ENCODE measurements around the gene TSPAN18. TPM values are rescaled to one million over a fixed set of nuclear protein-coding genes. Genes with fewer than 3 reads are reported as not detected.

TSPAN18 gene
- total and polyA plus RNA-seq, 2 of the 8 experiments (the other 6 are each of a cell fraction or from before 2014, with no cell fraction given), result 5.2 to 10.2 TPM

GRCh38 chr11:44868021-44868420, 141.3 kb downstream of the TSPAN18 start:
- H4K8ac ChIP-seq (ENCODE audit: extremely low read depth, insufficient read depth, low read length), result no peak overlapping the region
- TF ChIP-seq GABPA (IDR thresholded peaks at IDR 0.05; ENCODE audit: borderline replicate concordance, insufficient read depth, low read length) (no peak), TBP (IDR thresholded peaks at IDR 0.05; ENCODE audit: low read depth, low read length) (no peak), BACH1 (IDR thresholded peaks at IDR 0.05; ENCODE audit: low read length) (no peak), BRCA1 (IDR thresholded peaks at IDR 0.05; ENCODE audit: low read depth, low read length) (no peak), SP2 (IDR thresholded peaks at IDR 0.05; ENCODE audit: low read length) (no peak), HDAC2 (IDR thresholded peaks at IDR 0.05; ENCODE audit: borderline replicate concordance in 1 of 2, low read depth in 2 of 2, low read length in 2 of 2) (no peak), CTBP2 (IDR thresholded peaks at IDR 0.05; ENCODE audit: borderline replicate concordance, insufficient read depth, insufficient read length, low read length) (no peak), TCF12 (IDR thresholded peaks at IDR 0.05; ENCODE audit: low read depth, low read length) (no peak)
- ChIA-PET POLR2A (ENCODE audit: partially characterized antibody) (no interaction called here), CTCF (ENCODE audit: partially characterized antibody) (interaction anchor here (1.3 to 5.0 kb wide), 13 partner anchors 10 to 251 kb away, joined by 3 to 26 read pairs (median 5); no protein-coding TSS in a partner anchor)
- no peak overlapping the region for H3K4me2 ChIP-seq (ENCODE audit: insufficient read depth in 1 of 2, low read depth in 2 of 2, low read length in 2 of 2)
- H3K4me3 ChIP-seq (ENCODE audit: extremely low read depth in 1 of 4, insufficient read depth in 2 of 4, low read depth in 3 of 4, low read length in 4 of 4), result no peak overlapping the region
- H2BK15ac ChIP-seq (ENCODE audit: low read length), result no peak overlapping the region
- H4K20me1 ChIP-seq (replicated peaks in 1 of 2; ENCODE audit: control insufficient read depth in 1 of 2, insufficient read depth in 2 of 2, low read length in 2 of 2), result no peaks in the 10 kb centered on the region
- no peak overlapping the region for H3K56ac ChIP-seq (replicated peaks; ENCODE audit: insufficient read length, low read depth, low read length)
- no peak overlapping the region for H3K27ac ChIP-seq (ENCODE audit: low read depth, low read length)
- no peak overlapping the region for H4K5ac ChIP-seq (ENCODE audit: insufficient read length, low read depth, low read length)
- no peaks in the 10 kb centered on the region for H3K27me3 ChIP-seq (replicated peaks in 1 of 4; ENCODE audit: control insufficient read depth in 3 of 4, extremely low read depth in 1 of 4, insufficient read depth in 3 of 4, low read length in 3 of 4)
- H3K4ac ChIP-seq (replicated peaks; ENCODE audit: insufficient read length, low read depth, low read length), result no peak overlapping the region
- no peak overlapping the region for H4K91ac ChIP-seq (replicated peaks; ENCODE audit: insufficient read length, low read length)
- H3K79me2 ChIP-seq (ENCODE audit: control insufficient read depth in 1 of 2, insufficient read depth in 2 of 2, low read length in 2 of 2), result no peaks in the 10 kb centered on the region
- H2BK5ac ChIP-seq (ENCODE audit: low read depth, low read length), result no peak overlapping the region
- WGBS, 2 experiments (ENCODE audit: extremely low coverage in 1 of 2, insufficient coverage in 1 of 2, insufficient read length in 1 of 2, insufficient replicate concordance in 2 of 2, low coverage in 1 of 2, low lambda C conversion rate in 2 of 2, missing lambda C conversion rate in 1 of 2), result 94% methylated on average over 6 of the region's 6 CpGs; no CpG with 5 or more reads in 1 of the 2 experiments
- no peaks in the 10 kb centered on the region for H3K36me3 ChIP-seq (ENCODE audit: control insufficient read depth in 2 of 4, insufficient read depth in 4 of 4, low read length in 3 of 4)
- no peak overlapping the region for H2AFZ ChIP-seq (ENCODE audit: low read length)
- H3K79me1 ChIP-seq (ENCODE audit: low read depth, low read length), result no peaks in the 10 kb centered on the region
- 0 out of 2 replicates have a peak overlapping the region, but pooled peaks have one; percentile 39 for H2BK12ac ChIP-seq (ENCODE audit: low read depth, low read length)
- H3K9ac ChIP-seq (replicated peaks in 1 of 4; ENCODE audit: extremely low read depth in 1 of 4, low read depth in 3 of 4, low read length in 3 of 4), result no peak overlapping the region
- H2AK5ac ChIP-seq (ENCODE audit: low read depth, low read length), result no peak overlapping the region
- 0 out of 2 replicates have a peak overlapping the region, but pooled peaks have one; percentile 32 for H2BK20ac ChIP-seq (ENCODE audit: low read length)
- H3K23ac ChIP-seq (ENCODE audit: insufficient read length), result no peak overlapping the region
- H3K18ac ChIP-seq (ENCODE audit: extremely low read depth, low read length), result 0 out of 2 replicates have a peak overlapping the region, but pooled peaks have one; percentile 32
- peaks cover 4 to 14% (median 9%) of the 10 kb centered on the region in 4 experiments for H3K4me1 ChIP-seq (replicated peaks in 1 of 4; ENCODE audit: control insufficient read depth in 3 of 4, insufficient read depth in 4 of 4, low read length in 3 of 4)
- H2BK120ac ChIP-seq (replicated peaks; ENCODE audit: low read depth, low read length), result no peak overlapping the region
- FAIRE-seq, result no peak
- no peak overlapping the region for H3K14ac ChIP-seq (ENCODE audit: insufficient read length)
- DNase-seq (ENCODE audit: low read depth in 1 of 2, low spot score in 2 of 2), result no peak
- no peaks in the 10 kb centered on the region for H3K9me3 ChIP-seq (ENCODE audit: insufficient read depth in 2 of 2, low read depth in 1 of 2, low read length in 1 of 2)
- no peaks in the 10 kb centered on the region for H3K23me2 ChIP-seq (ENCODE audit: low read depth, low read length)
